Thyroid gland (tissue), 4 donors: ENCODE results near the gene FIP1L1. TPM values are rescaled to one million over a fixed set of nuclear protein-coding genes. Genes with fewer than 3 reads are reported as not detected.

ENCODE experiments used
- DNase-seq, 2 donors: peaks; one replicate each; pipeline ENCODE4 v3.0.0-alpha.2; 2019
- H3K27ac ChIP-seq, 3 donors: fragments of 200-600 bp; sonication (generic); 1 replicate in 2 of 3; 2 replicates in 1 of 3; pipeline ENCODE4 v1.5.1; 2016 to 2019; ENCODE audit warnings: mild to moderate bottlenecking in 1 of 3, moderate library complexity in 1 of 3
- H3K27me3 ChIP-seq: fragments of 200-600 bp; sonication (generic); one replicate; pipeline ENCODE4 v1.5.1; 2019
- H3K36me3 ChIP-seq, 2 donors: fragments of 200-600 bp; sonication (generic); one replicate each; pipeline ENCODE4 v1.5.1; 2016 to 2019
- H3K4me1 ChIP-seq, 2 donors: fragments of 200-600 bp; sonication (generic); one replicate each; pipeline ENCODE4 v1.5.1; 2017 to 2019
- H3K4me3 ChIP-seq, 3 donors: fragments of 200-600 bp; sonication (generic); replicated peaks in 1 of 3; 1 replicate in 2 of 3; 2 replicates in 1 of 3; pipeline ENCODE4 v1.5.1; 2016; ENCODE audit warnings: mild to moderate bottlenecking in 1 of 3
- H3K9me3 ChIP-seq: fragments of 200-600 bp; sonication (generic); one replicate; pipeline ENCODE4 v1.5.1; 2017
- CTCF ChIP-seq, 6 experiments: fragments of 200-600 bp in 3 of 6; fragments of 450-650 bp in 3 of 6; sonication (generic) in 3 of 6; IDR thresholded peaks; one replicate each; pipeline ENCODE4 v1.5.1; 2016 to 2019; ENCODE audit warnings: antibody characterized with exemption in 6 of 6, mild to moderate bottlenecking in 2 of 6, inconsistent platforms in 1 of 6, moderate library complexity in 1 of 6
- POLR2A ChIP-seq, 2 donors: fragments of 450-650 bp; IDR thresholded peaks; one replicate each; pipeline ENCODE4 v1.6.1; 2017; ENCODE audit warnings: antibody characterized with exemption in 2 of 2, mild to moderate bottlenecking in 2 of 2, moderate library complexity in 1 of 2
- WGBS, 2 donors: methylation state at CpG; one replicate each; pipeline ENCODE4 v1.1.5; 2017; 5-methylcytosine and 5-hydroxymethylcytosine counted together
- intact Hi-C: fragments of 100-400 bp; cut with DNase I; formaldehyde crosslinking; loops from one replicate; pipeline ENCODE4 v1.15.1; 2023
- total RNA-seq, 4 donors: library from RNA; depleted of rRNA; stranded (reverse); fragments of >200 nt; gene quantifications; one replicate each; pipeline ENCODE4 v1.2.3, GENCODE V29; 2016

The FIP1L1 gene
- total RNA-seq, 4 donors from 2014 or later: 55.4 to 66.1 (median 59.1) TPM

- H3K9me3 ChIP-seq: peaks cover under 1% of the 10 kb centered on the region
- H3K36me3 ChIP-seq: peaks cover 0 to 4% of the 10 kb centered on the region in 2 donors
- no peak for DNase-seq
- H3K27ac ChIP-seq: no peak overlapping the region
- TF ChIP-seq CTCF (IDR thresholded peaks at IDR 0.05) (no peak), POLR2A (IDR thresholded peaks at IDR 0.05) (no peak)
- no peaks in the 10 kb centered on the region for H3K4me1 ChIP-seq
- H3K4me3 ChIP-seq: no peak overlapping the region
- intact Hi-C loops: no loop called here
- 78 to 84% methylated on average over 5 of the region's 5 CpGs for WGBS, 2 donors
- H3K27me3 ChIP-seq: no peaks in the 10 kb centered on the region
Measured at GRCh38 chr4:53484911-53485657, 107.6 kb downstream of the FIP1L1 start.

DNA sequence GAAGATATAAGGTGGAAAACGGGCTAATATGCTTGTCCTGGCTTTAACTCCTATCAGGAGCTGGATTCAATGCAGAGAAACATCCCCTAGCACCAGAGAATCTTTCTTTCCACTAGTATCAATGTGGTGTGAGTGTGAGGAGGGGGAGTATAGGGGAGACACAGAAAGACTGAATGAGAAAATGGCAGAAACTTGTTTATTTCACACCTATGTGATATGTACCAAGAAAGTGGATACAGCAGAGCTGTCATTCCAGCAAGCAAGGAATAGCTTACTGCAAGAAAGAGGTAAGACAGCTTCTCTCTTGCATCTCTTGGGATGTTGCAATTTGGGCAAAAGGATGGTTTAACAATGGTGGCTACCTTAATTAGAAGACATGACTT is 108.2 kb downstream of the FIP1L1 start:
- no peak for DNase-seq
- intact Hi-C loops: no loop called here
- no peak for TF ChIP-seq POLR2A (IDR thresholded peaks at IDR 0.05)
- no peak for TF ChIP-seq CTCF (IDR thresholded peaks at IDR 0.05)
- no peaks in the 10 kb centered on the region for H3K9me3 ChIP-seq
- H3K36me3 ChIP-seq: peaks cover 0 to 4% of the 10 kb centered on the region in 2 donors
- no peak overlapping the region for H3K4me3 ChIP-seq
- no peaks in the 10 kb centered on the region for H3K4me1 ChIP-seq
- H3K27me3 ChIP-seq: no peaks in the 10 kb centered on the region
- WGBS, 2 donors: 69 to 75% methylated on average over 1 of the region's 1 CpG
- no peak overlapping the region for H3K27ac ChIP-seq

GRCh38 chr4:53487766-53488165 is 110.3 kb downstream of the FIP1L1 start:
- TF ChIP-seq POLR2A (IDR thresholded peaks at IDR 0.05) (no peak), CTCF (IDR thresholded peaks at IDR 0.05) (no peak)
- intact Hi-C loops: no loop called here
- Histone ChIP-seq H3K36me3 (no peaks in the 10 kb centered on the region), H3K27ac (no peak overlapping the region), H3K4me3 (no peak overlapping the region), H3K27me3 (no peaks in the 10 kb centered on the region), H3K4me1 (peaks cover 0 to 3% of the 10 kb centered on the region in 2 donors), H3K9me3 (no peaks in the 10 kb centered on the region)
- no peak for DNase-seq

- no peaks in the 10 kb centered on the region for H3K9me3 ChIP-seq
- no peak for TF ChIP-seq POLR2A (IDR thresholded peaks at IDR 0.05)
- no peak for TF ChIP-seq CTCF (IDR thresholded peaks at IDR 0.05)
- no peak overlapping the region for H3K4me3 ChIP-seq
- no peak for DNase-seq
- H3K27me3 ChIP-seq: no peaks in the 10 kb centered on the region
- intact Hi-C loops: no loop called here
- H3K27ac ChIP-seq: no peak overlapping the region
- H3K36me3 ChIP-seq: no peaks in the 10 kb centered on the region
- H3K4me1 ChIP-seq: peaks cover 0 to 3% of the 10 kb centered on the region in 2 donors
Measured at GRCh38 chr4:53489279-53489889, 111.9 kb downstream of the FIP1L1 start.
